ENCODE data around the gene TEX55.
"Not testable (repeated sequence)": the region's sequence is repeated elsewhere in the genome, so short reads cannot be mapped to it uniquely, and the experiment has no call there.

TEX55 gene

DNA sequence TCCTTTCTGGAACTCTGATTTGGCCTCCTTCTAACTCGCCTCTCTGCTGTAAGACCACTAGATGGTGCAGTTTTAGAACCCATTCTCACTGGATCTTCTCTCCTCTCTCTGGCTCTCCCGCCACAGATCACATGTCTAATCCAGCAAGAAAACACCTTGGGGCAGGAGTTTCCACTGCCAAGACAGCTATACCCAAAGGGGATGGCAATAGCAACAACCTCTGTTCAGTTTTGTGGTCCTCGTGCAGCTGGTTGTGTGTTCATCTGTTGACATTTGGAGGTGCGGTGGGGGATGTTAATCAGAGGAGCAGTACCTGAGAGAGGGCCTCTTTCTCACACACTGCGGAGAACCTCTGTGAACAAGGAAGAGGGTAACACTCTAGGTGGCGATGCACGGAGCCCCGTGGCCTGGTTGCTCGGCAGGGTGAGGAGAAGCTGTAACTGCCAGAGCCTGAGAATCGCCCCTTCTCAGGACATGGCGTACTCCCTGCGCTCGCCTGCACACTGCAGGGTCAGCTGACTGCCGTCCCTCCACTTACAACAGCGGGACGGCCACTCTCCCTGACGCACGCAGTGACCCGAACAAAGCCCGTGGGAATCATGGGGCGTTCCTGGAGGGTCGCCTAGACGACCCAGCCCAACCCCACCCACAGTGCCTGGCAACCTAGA lies at the start of gene TEX55:
Gene TEX55, plus strand, starts transcription at position 666 of the 668 bp plus-strand sequence. CDS start 25 bp downstream, outside the sequence.
- DNase-seq = peak; percentile 46 to 59

DNA sequence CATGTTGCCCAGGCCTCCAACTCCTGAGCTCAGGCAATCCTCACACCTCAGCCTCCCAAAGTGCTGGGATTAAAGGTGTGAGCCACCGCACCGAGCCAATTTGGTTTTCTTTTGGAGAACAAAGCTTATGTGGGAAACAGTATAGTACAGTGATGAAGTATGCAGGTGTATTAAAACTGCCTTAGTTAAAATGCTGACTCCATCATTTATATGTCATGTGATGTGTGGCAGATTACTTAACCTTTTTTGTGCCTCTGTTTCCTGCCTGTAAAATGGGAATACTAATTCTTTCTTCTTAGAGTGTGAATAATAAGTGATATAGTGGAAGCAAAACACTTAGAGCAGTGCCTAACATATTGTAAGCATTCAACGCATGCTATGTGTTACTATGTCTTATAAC lies 48.0 kb upstream of the TEX55 start:
- DNase-seq = no peak

- DNase-seq = peak; percentile 49 to 63
Observed at GRCh38 chr3:119098619-119099222, 47.2 kb upstream of the TEX55 start.

GRCh38 chr3:119099785-119100184 lies 46.2 kb upstream of the TEX55 start:
- no peak for DNase-seq

GRCh38 chr3:119104031-119104430 lies 41.9 kb upstream of the TEX55 start:
- no peak for DNase-seq

GRCh38 chr3:119118330-119118729 lies 27.6 kb upstream of the TEX55 start:
- DNase-seq = not testable (repeated sequence)

DNA sequence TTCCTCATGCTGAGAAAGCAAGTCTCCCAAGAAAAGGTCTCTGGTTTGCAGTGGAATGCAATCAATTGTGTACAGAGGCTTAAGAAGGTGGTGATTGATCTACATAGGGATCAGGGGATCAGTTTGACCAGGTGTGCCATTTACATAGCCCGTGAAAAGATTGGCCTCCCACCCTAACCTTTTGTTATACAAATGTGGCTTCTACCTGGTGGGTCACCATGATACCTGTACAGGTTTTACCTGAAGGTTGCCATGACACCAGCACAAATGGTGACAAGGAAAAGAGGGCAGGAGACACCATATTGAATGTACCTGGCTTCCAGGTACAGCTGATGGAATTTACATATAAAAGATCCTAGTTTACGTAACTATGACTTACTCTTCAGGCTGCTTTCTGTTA lies 25.5 kb upstream of the TEX55 start:
- DNase-seq = no peak

- no peak for DNase-seq
Observed at GRCh38 chr3:119122350-119122749, 23.6 kb upstream of the TEX55 start.

GRCh38 chr3:119125342-119125741 lies 20.6 kb upstream of the TEX55 start:
- DNase-seq = no peak

- DNase-seq = no peak
Observed at GRCh38 chr3:119125742-119126504, 20.0 kb upstream of the TEX55 start.

GRCh38 chr3:119130291-119130690 lies 15.7 kb upstream of the TEX55 start:
- DNase-seq = not testable (repeated sequence)

GRCh38 chr3:119132291-119132690 lies 13.7 kb upstream of the TEX55 start:
- DNase-seq = not testable (repeated sequence)

DNA sequence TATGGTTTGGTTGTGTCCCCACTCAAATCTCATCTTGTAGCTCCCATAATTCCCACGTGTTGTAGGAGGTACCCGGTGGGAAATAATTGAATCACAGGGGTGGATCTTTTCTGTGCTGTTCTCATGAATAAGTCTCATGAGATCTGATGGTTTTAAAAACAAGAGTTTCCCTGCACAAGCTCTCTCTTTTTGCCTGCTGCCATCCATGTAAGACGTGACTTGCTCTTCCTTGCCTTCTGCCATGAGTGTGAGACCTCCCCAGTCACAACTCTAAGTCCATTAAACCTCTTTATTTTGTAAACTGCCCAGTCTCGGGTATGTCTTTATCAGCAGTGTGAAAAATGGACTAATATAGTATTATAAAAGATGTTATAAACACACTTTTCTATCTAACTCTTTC lies 6.6 kb upstream of the TEX55 start:
- not testable (repeated sequence) for DNase-seq

- DNase-seq = no peak
Observed at GRCh38 chr3:119140466-119140865, 5.5 kb upstream of the TEX55 start.

DNA sequence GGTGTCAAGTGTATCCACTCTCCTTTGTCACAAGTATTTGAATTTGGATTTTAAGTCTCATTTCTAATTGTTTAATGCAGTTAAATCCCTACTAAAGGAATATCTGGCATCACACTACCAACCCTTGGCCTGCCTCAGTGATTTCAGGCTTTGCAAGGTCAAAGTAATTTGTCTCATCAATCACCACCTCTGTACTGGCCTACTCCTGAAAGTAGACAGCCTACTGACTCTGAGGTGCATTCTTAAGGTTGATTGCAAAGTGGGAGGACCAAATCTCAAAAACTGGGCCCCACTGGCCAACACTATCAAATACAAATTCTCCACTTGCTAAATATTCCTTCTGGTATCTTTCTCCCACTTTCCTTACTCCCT lies 851 bp upstream of the TEX55 start:
- DNase-seq = no peak

- DNase-seq = no peak
Observed at GRCh38 chr3:119146578-119147375, 812 bp downstream of the TEX55 start.

GRCh38 chr3:119147494-119147893 lies 1.5 kb downstream of the TEX55 start:
- DNase-seq = no peak

DNA sequence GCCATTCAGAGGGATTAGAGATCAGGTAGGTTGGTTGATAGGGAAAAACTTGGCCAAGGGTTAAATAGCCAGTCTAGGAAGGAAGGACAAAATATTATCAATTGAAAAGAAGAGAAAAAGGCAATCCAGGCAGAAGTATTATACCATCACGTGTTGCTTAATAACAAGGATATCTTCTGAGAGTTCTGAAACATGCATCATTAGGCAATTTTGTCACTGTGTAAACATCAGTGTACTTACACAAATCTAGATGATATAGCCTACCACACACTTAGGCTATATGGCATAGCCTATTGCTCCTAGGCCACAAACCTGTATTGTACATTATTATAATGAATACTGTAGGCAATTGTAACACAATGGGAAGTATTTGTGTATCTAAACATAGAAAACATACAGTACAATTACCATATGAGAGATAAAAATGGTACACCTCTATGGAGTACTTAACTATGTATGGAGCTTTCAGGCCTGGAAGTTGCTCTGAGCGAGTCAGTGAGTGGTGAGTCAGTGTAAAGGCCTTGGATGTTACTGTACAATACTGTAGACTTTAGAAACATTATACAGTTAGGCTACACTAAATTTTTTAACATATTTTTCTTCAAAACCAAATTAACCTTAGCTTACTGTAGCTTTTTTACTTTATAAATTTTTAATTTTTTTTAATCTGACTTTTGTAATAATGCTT lies 2.7 kb downstream of the TEX55 start:
- no peak for DNase-seq

GRCh38 chr3:119149484-119149883 lies 3.5 kb downstream of the TEX55 start:
- DNase-seq = no peak

GRCh38 chr3:119156868-119157267 lies 10.9 kb downstream of the TEX55 start:
- peak in 1 of 2 experiments; percentile 10 for DNase-seq

- DNase-seq = no peak
Observed at GRCh38 chr3:119157971-119158370, 12.0 kb downstream of the TEX55 start.

GRCh38 chr3:119160361-119160760 lies 14.4 kb downstream of the TEX55 start:
- DNase-seq = no peak

- DNase-seq = no peak
Observed at GRCh38 chr3:119160815-119161214, 14.8 kb downstream of the TEX55 start.
